MM.1S (cell line): ENCODE measurements around the gene SNW1.

Experiments used
- DNase-seq: peaks from one replicate; pipeline ENCODE4 v3.0.0-alpha.2; 2015
- H2AFZ ChIP-seq: fragments of 300-600 bp; sonication (generic); 2 replicates; pipeline ENCODE4 v1.6.0; 2016; ENCODE audit warnings: antibody characterized with exemption, low read length
- H3F3A ChIP-seq: fragments of 300-600 bp; sonication (generic); 2 replicates; pipeline ENCODE4 v1.6.1; 2016; ENCODE audit warnings: mild to moderate bottlenecking, antibody characterized with exemption, low read length, moderate library complexity, mixed read lengths; ENCODE audit not compliant: insufficient read depth
- H3K27ac ChIP-seq: fragments of 300-600 bp; sonication (generic); 2 replicates; pipeline ENCODE4 v1.5.1; 2016; ENCODE audit warnings: mild to moderate bottlenecking, low read length
- H3K27me3 ChIP-seq: fragments of 300-600 bp; sonication (generic); replicated peaks from 2 replicates; pipeline ENCODE4 v1.6.0; 2016; ENCODE audit warnings: low read length; ENCODE audit not compliant: insufficient read depth
- H3K36me3 ChIP-seq: fragments of 300-600 bp; sonication (generic); replicated peaks from 2 replicates; pipeline ENCODE4 v1.6.1; 2016; ENCODE audit warnings: mild to moderate bottlenecking, low read length, mixed read lengths; ENCODE audit not compliant: insufficient read depth
- H3K4me1 ChIP-seq: fragments of 300-600 bp; sonication (generic); 2 replicates; pipeline ENCODE4 v1.6.1; 2016; ENCODE audit warnings: low read length, mixed read lengths
- H3K4me2 ChIP-seq: fragments of 300-600 bp; sonication (generic); 2 replicates; pipeline ENCODE4 v1.6.0; 2016; ENCODE audit warnings: low read depth, low read length
- H3K4me3 ChIP-seq: fragments of 300-600 bp; sonication (generic); 2 replicates; pipeline ENCODE4 v1.5.1; 2016; ENCODE audit warnings: low read length, mixed read lengths
- H3K79me2 ChIP-seq: fragments of 300-600 bp; sonication (generic); 2 replicates; pipeline ENCODE4 v1.6.1; 2016; ENCODE audit warnings: mixed run types, low read length, mixed read lengths
- H3K9ac ChIP-seq: fragments of 300-600 bp; sonication (generic); 2 replicates; pipeline ENCODE4 v1.6.1; 2016; ENCODE audit warnings: low read length, mixed read lengths
- H3K9me2 ChIP-seq: fragments of 300-600 bp; sonication (generic); replicated peaks from 2 replicates; pipeline ENCODE4 v1.6.1; 2016; ENCODE audit warnings: mild to moderate bottlenecking, low read length, mixed read lengths; ENCODE audit not compliant: insufficient read depth
- H3K9me3 ChIP-seq: fragments of 300-600 bp; sonication (generic); replicated peaks from 2 replicates; pipeline ENCODE4 v1.6.1; 2016; ENCODE audit warnings: mild to moderate bottlenecking, low read length, mixed read lengths; ENCODE audit not compliant: insufficient read depth
- H4K20me1 ChIP-seq: fragments of 300-600 bp; sonication (generic); 2 replicates; pipeline ENCODE4 v1.6.1; 2016; ENCODE audit warnings: mild to moderate bottlenecking, low read length, moderate library complexity, mixed read lengths; ENCODE audit not compliant: insufficient read depth
- CTCF ChIP-seq: fragments of 300-600 bp; sonication (generic); IDR thresholded peaks from 2 replicates; pipeline ENCODE4 v1.5.1; 2016; ENCODE audit warnings: antibody characterized with exemption, low read length, mixed read lengths
- EZH2 ChIP-seq: fragments of 300-600 bp; sonication (generic); optimal IDR thresholded peaks from 2 replicates; pipeline ENCODE3; 2017; ENCODE audit warnings: low read depth, mild to moderate bottlenecking, antibody characterized with exemption, low read length, mixed read lengths
- EZH2phosphoT487 ChIP-seq: fragments of 300-600 bp; sonication (generic); IDR thresholded peaks from 2 replicates; pipeline ENCODE4 v1.6.1; 2018; ENCODE audit warnings: antibody characterized with exemption, low read length

SNW1 gene

GRCh38 chr14:77709412-77709811 is 51.5 kb downstream of the SNW1 start:
- Histone ChIP-seq H3K27me3 (no peaks in the 10 kb centered on the region), H3K27ac (no peak overlapping the region), H3K4me3 (peak overlapping the region; percentile 90; the same call in 1 of the 2 replicates), H3K9me2 (no peaks in the 10 kb centered on the region), H3F3A (no peaks in the 10 kb centered on the region; the same call in 1 of the 2 replicates), H3K9me3 (no peaks in the 10 kb centered on the region), H3K4me2 (peak overlapping the region; percentile 69; the same call in 1 of the 2 replicates), H3K4me1 (peaks cover 8% of the 10 kb centered on the region; the same call in 1 of the 2 replicates), H2AFZ (no peak overlapping the region), H3K79me2 (peaks cover 64% of the 10 kb centered on the region), H3K36me3 (no peaks in the 10 kb centered on the region), H4K20me1 (no peaks in the 10 kb centered on the region), H3K9ac (no peak overlapping the region)
- DNase-seq, result no peak
- TF ChIP-seq CTCF (no peak), EZH2 (no peak), EZH2phosphoT487 (no peak)

DNA sequence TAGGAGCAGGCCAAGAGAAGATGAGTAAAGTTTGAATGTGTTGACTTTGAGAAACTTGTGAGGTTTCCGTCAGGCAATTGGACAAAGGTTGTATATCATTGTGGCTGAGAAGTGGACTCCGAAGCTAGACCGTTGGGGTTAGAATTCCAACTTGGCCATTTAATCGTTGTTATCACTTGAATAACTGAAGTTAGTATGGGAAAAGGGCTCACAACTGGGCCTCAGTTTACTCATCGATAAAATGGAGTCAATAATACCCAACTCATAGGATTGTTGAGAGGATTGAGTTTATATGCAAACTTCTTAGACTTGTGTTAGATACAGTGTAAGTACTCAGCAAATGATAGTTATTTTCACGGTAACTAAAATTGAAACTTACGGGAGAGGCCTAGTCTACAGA is 52.2 kb downstream of the SNW1 start:
- Histone ChIP-seq H3F3A (no peaks in the 10 kb centered on the region; the same call in 1 of the 2 replicates), H3K9ac (peak overlapping the region; percentile 74; the same call in 1 of the 2 replicates), H3K9me2 (no peaks in the 10 kb centered on the region), H3K4me1 (peaks cover 8% of the 10 kb centered on the region; the same call in 1 of the 2 replicates), H3K9me3 (no peaks in the 10 kb centered on the region), H3K79me2 (peaks cover 60% of the 10 kb centered on the region), H3K36me3 (no peaks in the 10 kb centered on the region), H3K4me3 (peak overlapping the region; percentile 90), H3K4me2 (peak overlapping the region; percentile 69), H2AFZ (no peak overlapping the region), H3K27ac (no peak overlapping the region), H3K27me3 (no peaks in the 10 kb centered on the region), H4K20me1 (no peaks in the 10 kb centered on the region)
- TF ChIP-seq EZH2phosphoT487 (no peak), EZH2 (no peak), CTCF (no peak)
- DNase-seq, result no peak

DNA sequence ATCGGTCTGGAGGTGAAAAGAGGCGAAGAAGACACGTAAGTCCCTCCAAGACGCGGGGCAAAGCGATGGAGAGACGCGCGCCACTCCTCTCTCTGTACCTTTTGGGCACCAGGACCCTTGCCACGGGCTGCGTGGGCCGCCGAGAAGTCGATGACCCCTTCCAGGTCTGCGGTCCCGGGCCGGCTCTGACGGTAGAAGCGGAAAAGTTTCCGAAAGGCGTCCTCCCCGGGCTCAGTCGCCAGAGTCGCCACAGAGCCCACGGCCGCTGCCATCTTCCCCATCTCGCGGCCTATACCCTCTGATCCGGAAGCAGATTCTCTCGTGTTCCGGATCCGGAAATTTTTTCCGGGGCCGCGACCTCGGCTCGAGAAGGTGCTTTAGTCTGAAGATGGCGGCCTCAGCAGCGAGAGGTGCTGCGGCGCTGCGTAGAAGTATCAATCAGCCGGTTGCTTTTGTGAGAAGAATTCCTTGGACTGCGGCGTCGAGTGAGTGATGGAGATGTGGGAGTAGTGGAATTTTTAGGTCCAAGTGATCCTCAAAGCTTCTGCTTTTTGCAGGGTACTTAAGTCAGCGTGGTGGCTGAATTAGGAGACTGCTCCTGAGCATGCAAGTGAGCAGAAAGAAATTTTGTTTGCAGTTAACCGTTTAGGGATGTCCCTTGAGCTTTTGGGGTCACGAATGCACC is 53.1 kb downstream of the SNW1 start, which contains the start of the genes ALKBH1 and SLIRP:
Gene ALKBH1 (minus strand): TSS at position 300 of the 685 bp plus-strand sequence. CDS start 19 bp downstream, at position 281.
Gene SLIRP (plus strand): TSS at position 380 of the 685 bp plus-strand sequence. CDS start 9 bp downstream, at position 389.
- Histone ChIP-seq H3K27me3 (no peaks in the 10 kb centered on the region), H3K9me2 (no peaks in the 10 kb centered on the region), H3K4me2 (peak within 1 kb of the TSS; percentile 72), H2AFZ (peak within 1 kb of the TSS; percentile 92), H3K27ac (no peak within 1 kb of the TSS), H3K4me1 (peaks cover 8% of the 10 kb centered on the region; the same call in 1 of the 2 replicates), H3K36me3 (no peaks in the 10 kb centered on the region), H3F3A (no peaks in the 10 kb centered on the region; the same call in 1 of the 2 replicates), H4K20me1 (no peaks in the 10 kb centered on the region), H3K79me2 (peaks cover 57% of the 10 kb centered on the region), H3K9me3 (no peaks in the 10 kb centered on the region), H3K4me3 (peak within 1 kb of the TSS; percentile 90), H3K9ac (peak within 1 kb of the TSS; percentile 74)
- no peak for TF ChIP-seq CTCF
- TF ChIP-seq EZH2, result no peak
- no peak for TF ChIP-seq EZH2phosphoT487
- peak; percentile 80 for DNase-seq
